HG03039 (cell line): ENCODE measurements around the gene EIF4A3.

Experiments
- ATAC-seq: cut with Tn5 transposase; IDR thresholded peaks from one replicate; pipeline ENCODE4 v1.9.1; 2021; ENCODE audit warnings: mild to moderate bottlenecking, moderate library complexity; ENCODE audit not compliant: unreplicated experiment

EIF4A3 gene

DNA sequence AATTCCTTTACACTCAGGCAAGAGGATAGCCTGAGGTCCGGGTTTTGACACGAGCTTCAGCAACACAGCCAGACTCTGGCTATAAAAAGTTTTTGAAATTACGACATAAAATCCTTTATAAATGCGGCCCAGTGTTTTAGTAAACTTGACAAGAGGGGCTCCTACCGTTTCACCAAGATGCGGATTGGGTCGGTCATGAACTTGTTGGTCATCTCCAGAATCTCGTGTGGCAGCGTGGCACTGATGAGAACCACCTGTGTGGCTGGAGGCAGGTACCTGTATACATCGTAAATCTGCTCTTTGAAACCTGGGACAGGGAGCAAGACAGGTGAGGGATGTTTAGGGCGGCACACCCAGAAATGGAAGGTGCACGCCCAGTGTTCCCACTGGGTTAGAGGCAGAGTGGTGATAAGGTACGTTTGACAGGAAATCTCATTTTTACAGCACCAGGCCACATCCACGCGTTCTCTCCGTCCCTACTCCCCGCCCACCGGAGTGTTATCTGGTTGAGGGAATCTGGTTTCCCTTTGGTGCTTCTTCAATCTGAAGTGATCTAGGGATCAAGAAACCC, 8.0 kb downstream of the EIF4A3 start:
- no peak for ATAC-seq

- ATAC-seq = no peak
Measured at GRCh38 chr17:80137131-80137530, 9.8 kb downstream of the EIF4A3 start.

DNA sequence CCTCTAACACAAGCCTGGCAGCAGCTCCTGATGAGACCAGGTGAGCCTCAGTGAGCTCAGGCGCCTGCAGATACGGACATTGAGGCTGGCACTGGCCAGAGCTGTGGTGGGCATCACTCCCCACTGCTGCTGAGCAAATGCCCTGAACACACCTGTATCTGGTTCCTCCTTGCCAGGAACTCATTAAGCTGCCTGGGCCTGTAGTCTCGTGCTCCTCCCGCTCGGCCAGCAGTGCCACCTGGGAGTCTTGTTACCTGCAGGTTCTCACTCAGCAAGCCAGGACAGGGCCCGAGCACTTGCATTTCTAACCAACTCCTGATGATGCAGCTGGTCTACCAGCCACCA, 13.3 kb downstream of the EIF4A3 start:
- no peak for ATAC-seq

DNA sequence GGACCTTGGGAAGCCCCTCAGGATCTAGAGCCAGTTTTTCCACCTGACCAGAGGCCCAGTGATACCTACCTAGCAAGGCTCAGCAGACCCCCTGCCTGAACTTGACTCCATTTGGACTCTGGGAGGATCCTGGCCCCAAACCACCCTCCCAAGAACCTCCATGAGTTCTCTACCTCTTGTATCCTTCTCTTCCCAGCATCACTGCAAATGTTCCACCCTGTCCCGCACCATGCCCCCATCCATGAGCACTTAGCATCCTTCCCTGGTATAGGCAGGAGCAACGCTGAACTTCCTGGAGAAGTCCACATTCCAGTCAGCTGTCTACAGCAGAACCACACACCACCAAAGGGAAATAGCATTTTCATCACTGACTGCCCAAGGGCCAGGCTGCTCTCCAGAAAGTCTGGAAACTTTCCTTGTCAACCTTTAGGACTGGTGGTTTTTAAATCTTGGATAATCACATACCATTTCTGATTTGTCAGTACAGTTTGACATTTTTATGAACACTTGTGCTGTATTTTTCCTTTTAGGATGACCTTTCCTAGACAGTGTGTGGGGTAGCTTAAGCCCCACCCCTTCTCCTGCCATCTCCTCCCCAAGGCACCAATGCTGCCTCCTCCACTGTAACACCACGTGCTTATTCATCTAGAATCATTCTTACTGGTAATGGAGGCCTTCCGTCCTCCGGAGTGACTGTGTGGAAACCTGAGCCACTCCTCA, 13.9 kb downstream of the EIF4A3 start:
- ATAC-seq = no peak

GRCh38 chr17:80130992-80131391, 15.9 kb downstream of the EIF4A3 start:
- no peak for ATAC-seq

DNA sequence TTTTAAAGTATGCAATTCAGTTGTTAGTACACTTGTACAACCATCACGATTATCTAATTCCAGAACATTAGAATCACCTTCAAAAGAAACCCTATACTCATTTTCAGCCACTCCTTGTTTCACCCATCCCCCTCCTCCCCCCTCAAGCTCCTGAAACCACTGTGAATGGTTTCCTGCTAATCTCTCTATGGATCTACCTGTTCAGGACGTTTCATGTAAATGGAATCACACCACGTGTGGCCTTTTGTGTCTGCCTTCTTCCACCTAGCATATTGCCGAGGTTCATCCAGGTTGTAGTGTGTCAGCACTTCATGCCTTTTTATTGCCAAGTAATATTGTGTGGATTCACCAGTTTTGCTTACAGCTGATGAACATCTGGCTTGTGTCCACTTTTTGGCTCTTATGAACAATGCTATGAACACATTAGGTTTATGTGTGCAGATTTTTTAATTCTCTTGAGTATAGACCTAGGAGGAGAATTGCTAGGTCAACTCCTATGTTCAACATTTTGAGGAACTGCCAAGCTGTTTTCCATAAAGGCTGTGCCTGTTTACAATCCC, 17.8 kb downstream of the EIF4A3 start:
- ATAC-seq = no peak

DNA sequence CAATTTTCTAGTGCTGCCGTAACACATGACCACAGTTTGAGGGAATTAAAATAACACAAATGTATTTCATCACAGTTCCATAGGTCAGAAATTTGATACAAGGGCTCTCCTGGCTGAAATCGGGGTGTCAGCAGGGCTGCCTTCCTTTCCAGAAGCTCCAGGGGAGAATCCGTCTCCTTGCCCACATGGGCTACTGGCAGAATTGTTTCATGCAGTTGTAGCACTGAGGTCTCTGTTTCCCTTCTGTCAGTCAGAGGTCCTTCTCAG, 20.5 kb downstream of the EIF4A3 start:
- no peak for ATAC-seq

DNA sequence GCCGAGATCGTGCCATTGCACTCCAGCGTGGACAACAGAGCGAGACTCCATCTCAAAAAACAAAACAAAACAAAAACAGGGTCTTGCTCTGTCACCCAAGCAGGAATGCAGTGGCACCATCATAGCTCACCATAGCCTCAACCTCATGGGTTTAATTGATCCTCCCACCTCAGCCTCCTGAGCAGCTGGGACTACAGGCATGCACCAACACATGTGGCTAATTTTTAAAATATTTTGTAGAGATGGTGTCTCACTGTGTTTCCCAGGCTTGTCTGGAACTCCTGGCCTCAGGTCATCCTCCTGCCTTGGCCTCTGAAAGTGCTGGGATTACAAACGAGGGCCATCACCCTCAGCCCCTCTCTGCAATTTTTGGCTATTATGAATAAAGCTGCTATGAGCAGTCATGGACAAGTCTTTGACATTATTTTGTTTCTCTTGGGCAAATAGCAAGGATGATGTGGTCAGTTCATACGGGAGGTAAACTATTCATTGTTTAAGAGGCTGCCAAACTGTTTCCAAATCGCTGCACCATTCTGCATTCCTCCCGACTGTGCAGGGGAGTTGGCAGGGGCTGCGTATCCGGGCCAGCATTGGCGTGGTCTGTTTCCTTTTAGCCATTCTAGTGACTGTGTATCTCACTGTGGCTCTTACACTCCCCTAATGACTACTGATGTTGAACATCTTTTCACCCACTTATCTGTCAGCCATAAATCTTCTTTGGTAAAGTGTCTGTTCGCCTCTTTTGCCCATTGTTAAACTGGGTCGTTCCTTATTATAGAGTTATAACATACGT, 21.1 kb downstream of the EIF4A3 start:
- no peak for ATAC-seq

GRCh38 chr17:80124351-80124981, 22.5 kb downstream of the EIF4A3 start:
- ATAC-seq = no peak

DNA sequence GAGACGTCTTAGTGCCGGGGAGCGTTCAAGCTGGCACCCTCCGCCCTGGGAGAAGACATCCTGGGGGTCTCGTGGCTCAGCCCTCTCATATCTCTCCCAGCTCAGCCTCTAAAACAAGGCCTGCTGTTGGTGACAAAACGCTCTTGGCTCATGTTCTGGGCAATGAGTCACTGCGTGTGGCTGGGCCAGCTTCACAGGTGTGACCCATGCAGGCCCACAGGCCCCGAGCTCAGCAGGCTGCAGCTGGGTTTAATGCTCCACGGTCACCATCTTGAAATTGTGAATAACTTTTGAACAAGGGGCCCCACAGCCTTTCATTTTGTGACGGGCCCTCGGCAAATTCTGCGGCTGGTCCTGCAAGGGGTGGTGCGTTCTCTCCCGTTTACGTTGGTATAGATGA, 23.1 kb downstream of the EIF4A3 start:
- ATAC-seq = no peak

GRCh38 chr17:80122926-80123505, 23.9 kb downstream of the EIF4A3 start:
- ATAC-seq = no peak

DNA sequence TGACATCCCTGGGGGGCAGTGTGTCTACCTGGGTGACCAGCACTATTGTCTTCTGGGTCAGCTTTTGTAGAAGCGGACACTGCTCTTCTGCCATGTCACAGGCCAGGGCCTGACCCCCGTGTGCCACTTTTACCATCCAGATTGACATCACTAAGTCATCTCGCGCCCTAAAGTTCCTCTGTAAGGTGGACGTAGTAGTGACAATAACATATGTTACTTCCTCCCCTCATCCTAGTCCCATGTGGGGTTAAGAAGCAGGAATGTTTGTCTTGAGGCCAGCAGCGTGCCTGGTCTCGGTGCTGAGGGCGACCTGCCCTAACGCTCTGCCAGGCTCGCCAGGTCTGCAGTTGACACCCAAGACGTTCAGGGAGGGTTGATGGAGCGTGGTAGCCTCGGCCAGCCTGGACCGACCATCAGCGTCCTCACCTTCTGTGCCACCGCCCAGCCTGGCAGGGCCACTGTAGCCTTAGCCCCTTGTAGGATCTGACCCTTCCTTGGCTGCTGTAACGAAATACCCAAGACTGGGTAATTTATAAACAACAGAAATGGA, 24.8 kb downstream of the EIF4A3 start:
- ATAC-seq = no peak

DNA sequence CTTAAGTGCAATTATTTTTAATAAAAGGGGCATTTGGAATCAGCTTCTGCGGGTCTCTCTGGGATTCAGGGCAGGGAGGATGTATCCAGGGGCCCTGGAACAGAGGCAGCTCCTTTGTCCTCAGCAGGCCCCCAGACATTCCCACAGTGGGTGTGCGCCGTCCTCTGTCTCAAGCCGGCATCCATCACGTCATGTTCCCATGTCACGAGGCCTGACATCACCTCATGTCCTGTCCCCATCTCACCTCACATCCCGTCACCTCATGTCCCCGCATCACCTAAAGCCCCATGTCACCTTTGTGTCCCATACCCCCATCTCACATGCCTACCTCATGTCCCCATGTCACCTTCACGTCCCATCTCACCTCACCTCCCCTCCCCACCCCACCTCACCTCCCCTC, 27.1 kb downstream of the EIF4A3 start:
- no peak for ATAC-seq

DNA sequence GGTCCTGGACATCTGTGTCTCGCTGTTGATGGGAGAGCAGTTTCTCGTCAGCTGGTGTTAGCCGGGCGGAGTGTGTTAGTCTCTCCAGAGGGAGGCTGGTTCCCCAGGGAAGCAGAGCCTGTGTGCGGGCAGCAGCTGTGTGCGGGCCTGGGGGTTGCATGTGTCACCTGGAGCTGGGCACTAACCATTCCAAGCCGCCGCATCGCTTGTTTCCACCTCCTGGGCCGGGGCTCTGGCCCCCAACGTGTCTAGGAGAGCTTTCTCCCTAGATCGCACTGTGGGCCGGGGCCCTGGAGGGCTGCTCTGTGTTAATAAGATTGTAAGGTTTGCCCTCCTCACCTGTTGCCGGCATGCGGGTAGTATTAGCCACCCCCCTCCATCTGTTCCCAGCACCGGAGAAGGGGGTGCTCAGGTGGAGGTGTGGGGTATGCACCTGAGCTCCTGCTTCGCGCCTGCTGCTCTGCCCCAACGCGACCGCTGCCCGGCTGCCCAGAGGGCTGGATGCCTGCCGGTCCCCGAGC, 27.6 kb downstream of the EIF4A3 start:
- ATAC-seq = no peak

DNA sequence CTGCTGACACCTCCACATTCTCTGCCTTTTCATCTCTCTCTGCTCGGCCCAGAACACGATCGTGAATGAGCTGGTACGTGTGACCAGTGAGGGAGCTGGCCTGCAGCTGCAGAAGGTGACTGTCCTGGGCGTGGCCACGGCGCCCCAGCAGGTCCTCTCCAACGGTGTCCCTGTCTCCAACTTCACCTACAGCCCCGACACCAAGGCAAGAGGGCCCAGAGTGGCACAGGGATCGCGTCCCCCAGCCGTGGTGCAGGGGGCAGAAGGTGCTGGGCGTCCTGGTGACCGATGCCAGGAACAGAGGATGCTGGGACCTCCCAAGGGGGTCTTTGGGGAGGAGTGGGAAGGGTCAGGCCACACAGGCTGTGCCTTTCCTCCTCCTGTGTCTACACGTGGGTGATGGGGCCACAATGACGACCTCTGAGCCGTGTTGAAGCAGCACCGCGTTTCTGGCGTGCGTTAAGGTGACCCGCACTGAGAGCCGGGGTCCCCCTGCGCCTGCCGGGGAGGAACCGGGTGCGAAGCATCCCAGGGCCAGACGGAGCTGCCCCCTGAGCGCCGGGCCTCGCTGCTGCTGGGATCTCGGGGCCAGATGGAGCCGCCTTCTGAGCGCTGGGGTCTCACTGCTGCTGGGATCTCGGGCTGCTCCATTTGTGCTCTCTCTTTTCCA, 28.2 kb downstream of the EIF4A3 start:
- ATAC-seq = no peak

GRCh38 chr17:80117491-80118401, 29.2 kb downstream of the EIF4A3 start:
- ATAC-seq = no peak

- ATAC-seq = no peak
Measured at GRCh38 chr17:80116921-80117380, 30.0 kb downstream of the EIF4A3 start.

GRCh38 chr17:80116276-80116920, 30.5 kb downstream of the EIF4A3 start:
- no peak for ATAC-seq

GRCh38 chr17:80115159-80115558, 31.8 kb downstream of the EIF4A3 start:
- ATAC-seq = no peak
